GM11168 (cell line): ENCODE results near the gene RBM48.
"Not testable (repeated sequence)": the region's sequence is repeated elsewhere in the genome, so short reads cannot be mapped to it uniquely, and the experiment has no call there.

Experiments
- in situ Hi-C: fragments of 300-500 bp; cut with MboI; formaldehyde crosslinking; loops from one replicate; pipeline ENCODE4 v1.12.0; 2022; ENCODE audit warnings: low sequenced_read_pairs; ENCODE audit not compliant: unreplicated experiment

RBM48 gene

GRCh38 chr7:92543542-92543941 lies 14.9 kb downstream of the RBM48 start:
- in situ Hi-C loops: not testable (repeated sequence)

- in situ Hi-C loops: not testable (repeated sequence)
These were observed 16.5 kb downstream of the RBM48 start for GRCh38 chr7:92545116-92545515.

GRCh38 chr7:92546856-92547497 lies 18.4 kb downstream of the RBM48 start:
- in situ Hi-C loops: no loop called here

- in situ Hi-C loops: no loop called here
These were observed 19.0 kb downstream of the RBM48 start for GRCh38 chr7:92547579-92547978.

GRCh38 chr7:92550194-92550593 lies 21.6 kb downstream of the RBM48 start:
- in situ Hi-C loops: no loop called here

GRCh38 chr7:92557249-92557648 lies 28.7 kb downstream of the RBM48 start:
- in situ Hi-C loops: no loop called here

GRCh38 chr7:92557808-92558362 lies 29.3 kb downstream of the RBM48 start:
- in situ Hi-C loops: no loop called here

- in situ Hi-C loops: no loop called here
These were observed 32.0 kb downstream of the RBM48 start for GRCh38 chr7:92560602-92561001.

- in situ Hi-C loops: no loop called here
These were observed 34.8 kb downstream of the RBM48 start for GRCh38 chr7:92563345-92563744.

- in situ Hi-C loops: no loop called here
These were observed 38.9 kb downstream of the RBM48 start for GRCh38 chr7:92567460-92567859.

- in situ Hi-C loops: no loop called here
These were observed 40.5 kb downstream of the RBM48 start for GRCh38 chr7:92569137-92569536.

- in situ Hi-C loops: no loop called here
These were observed 47.7 kb downstream of the RBM48 start for GRCh38 chr7:92576296-92576695.

- in situ Hi-C loops: no loop called here
These were observed 54.4 kb downstream of the RBM48 start for GRCh38 chr7:92582948-92583347.

- in situ Hi-C loops: no loop called here
These were observed 56.4 kb downstream of the RBM48 start for GRCh38 chr7:92584953-92585352.

- in situ Hi-C loops: no loop called here
These were observed 57.8 kb downstream of the RBM48 start for GRCh38 chr7:92586403-92586802.

GRCh38 chr7:92586841-92587240 lies 58.2 kb downstream of the RBM48 start:
- in situ Hi-C loops: no loop called here
